ENCODE data around the gene SYP.

The SYP gene

DNA sequence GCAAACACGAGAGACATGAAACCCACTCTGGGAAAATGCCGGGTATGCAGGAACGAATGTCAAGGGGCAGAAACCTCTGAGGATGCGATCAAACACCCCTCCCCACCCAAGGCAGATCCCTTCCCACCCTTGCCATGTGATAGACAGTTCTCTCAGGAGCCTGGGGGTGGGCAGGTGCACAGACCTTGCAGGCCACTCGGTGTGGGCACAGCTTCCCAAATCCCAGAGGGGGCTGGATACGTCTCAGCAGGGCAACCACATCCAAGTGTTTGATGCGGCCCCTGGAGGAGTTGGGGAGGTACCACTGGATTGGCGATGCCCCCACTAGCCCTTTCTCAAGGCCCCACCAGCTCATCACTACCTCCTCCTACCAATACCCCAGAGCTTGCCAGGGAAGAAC, 10.4 kb upstream of the SYP start:
- TF ChIP-seq, protein P1, sequence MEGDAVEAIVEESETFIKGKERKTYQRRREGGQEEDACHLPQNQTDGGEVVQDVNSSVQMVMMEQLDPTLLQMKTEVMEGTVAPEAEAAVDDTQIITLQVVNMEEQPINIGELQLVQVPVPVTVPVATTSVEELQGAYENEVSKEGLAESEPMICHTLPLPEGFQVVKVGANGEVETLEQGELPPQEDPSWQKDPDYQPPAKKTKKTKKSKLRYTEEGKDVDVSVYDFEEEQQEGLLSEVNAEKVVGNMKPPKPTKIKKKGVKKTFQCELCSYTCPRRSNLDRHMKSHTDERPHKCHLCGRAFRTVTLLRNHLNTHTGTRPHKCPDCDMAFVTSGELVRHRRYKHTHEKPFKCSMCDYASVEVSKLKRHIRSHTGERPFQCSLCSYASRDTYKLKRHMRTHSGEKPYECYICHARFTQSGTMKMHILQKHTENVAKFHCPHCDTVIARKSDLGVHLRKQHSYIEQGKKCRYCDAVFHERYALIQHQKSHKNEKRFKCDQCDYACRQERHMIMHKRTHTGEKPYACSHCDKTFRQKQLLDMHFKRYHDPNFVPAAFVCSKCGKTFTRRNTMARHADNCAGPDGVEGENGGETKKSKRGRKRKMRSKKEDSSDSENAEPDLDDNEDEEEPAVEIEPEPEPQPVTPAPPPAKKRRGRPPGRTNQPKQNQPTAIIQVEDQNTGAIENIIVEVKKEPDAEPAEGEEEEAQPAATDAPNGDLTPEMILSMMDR (IDR thresholded peaks at IDR 0.05): no peak
- Histone ChIP-seq H3K27ac (no peak overlapping the region), H3K4me3 (no peak overlapping the region)
- DNase-seq (ENCODE audit: low spot score): no peak

DNA sequence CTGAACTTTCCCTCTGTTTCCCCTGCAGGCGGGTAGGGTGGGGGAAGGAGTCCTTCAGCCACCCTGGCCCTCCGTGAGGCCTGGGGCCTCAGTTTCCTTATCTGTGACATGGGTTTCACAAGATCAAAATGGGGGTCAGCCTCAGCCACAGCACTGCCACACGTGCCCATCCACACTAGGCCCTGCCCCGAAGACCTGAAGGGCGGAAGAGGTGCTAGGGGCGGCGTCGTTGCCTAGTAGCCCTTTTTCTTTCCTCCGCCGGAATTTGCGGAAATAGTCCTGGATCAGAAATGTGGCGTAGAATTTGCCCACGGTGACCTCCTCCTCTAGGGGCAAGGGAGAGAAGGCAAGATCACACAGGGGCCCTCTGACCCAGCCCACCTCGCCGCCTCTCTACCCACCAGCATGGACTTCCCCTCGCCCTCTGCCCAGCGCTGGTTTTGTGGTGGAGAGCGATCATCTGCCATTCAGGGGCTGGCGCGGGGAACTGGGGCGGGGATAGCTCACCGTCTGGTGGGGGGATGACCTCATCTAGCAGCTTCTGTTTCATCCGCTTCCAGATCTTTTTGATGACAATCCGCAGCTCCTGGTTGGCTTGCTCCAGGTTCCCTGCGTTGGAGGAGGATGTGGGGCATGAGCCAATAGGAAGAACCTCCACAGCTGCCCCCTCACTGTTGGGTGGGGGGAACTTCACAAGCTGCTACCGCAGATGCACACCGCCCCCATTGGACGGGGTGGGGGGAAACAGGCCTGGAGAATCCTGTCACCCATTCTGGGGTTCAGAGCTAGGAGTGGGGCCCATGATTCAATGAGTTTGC, 9.7 kb upstream of the SYP start:
- no peak overlapping the region for H3K4me3 ChIP-seq
- H3K27ac ChIP-seq: no peak overlapping the region
- DNase-seq (ENCODE audit: low spot score): no peak

DNA sequence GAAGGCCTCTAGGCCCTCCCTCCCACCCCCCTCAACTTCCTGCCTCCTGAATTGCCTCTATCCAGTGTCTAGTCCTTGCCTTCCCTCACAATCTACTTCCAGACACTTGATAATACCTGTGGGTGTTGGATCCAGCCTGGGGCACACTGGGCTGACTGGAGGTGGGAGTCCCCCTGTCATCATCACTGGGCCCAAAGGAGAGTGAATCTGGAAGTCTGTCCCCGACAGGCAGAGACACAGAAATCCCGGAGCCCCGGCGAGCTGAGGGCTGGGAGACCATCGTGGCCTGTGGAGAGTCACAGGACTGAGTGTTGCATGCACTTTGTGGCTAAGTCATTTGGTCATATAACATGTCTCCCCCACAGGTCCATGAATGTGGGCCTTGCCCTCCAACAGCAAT, 8.4 kb upstream of the SYP start:
- no peak overlapping the region for H3K4me3 ChIP-seq
- DNase-seq (ENCODE audit: low spot score): no peak
- TF ChIP-seq, protein P1 (IDR thresholded peaks at IDR 0.05): no peak
- no peak overlapping the region for H3K27ac ChIP-seq

More for the DNA sequence above, 9.7 kb upstream of the SYP start:
- TF ChIP-seq, protein P1 (IDR thresholded peaks at IDR 0.05): no peak

DNA sequence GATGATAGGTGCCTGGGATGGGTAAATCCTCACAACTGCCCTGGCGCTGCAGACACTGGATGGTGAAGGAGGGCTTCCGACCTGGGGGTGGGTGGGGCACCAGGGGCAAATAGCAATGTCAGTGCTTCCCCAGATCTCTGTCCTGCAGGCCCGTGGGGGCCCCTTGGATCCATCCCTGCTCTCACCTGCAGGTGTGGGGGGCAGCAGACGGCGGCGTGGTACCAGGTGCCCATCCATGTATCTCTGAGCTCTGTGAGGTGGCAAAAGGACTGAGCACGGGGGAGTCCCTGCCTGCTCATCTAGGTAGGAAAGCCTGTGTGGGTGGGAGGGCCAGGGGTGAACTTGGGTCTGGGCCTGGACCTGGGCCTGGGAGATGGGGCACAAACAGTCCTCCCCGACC, 6.5 kb upstream of the SYP start:
- DNase-seq (ENCODE audit: low spot score): no peak
- no peak overlapping the region for H3K4me3 ChIP-seq
- TF ChIP-seq, protein P1 (IDR thresholded peaks at IDR 0.05): no peak
- H3K27ac ChIP-seq: no peak overlapping the region

DNA sequence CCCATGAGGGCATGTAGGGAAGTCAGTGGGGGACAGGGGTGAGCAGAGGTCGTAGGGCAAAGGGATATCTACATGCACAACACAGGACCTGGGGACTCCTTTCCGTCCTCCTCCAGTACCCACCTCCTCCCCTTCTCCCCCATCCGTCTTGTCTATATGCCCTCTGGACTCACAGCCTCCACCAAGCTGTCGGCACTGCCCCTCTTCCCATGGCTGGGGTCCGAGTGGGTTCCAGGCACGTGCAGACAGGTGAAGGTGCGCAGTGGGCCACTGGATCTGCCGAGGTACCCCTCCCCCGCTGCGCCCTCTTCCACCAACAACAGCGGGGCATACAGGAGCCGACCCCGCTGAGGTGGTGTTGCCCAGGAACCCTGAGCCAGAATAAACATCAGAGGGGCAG, 5.5 kb upstream of the SYP start:
- Histone ChIP-seq H3K4me3 (no peak overlapping the region), H3K27ac (no peak overlapping the region)
- TF ChIP-seq, protein P1 (IDR thresholded peaks at IDR 0.05): no peak
- DNase-seq (ENCODE audit: low spot score): no peak

DNA sequence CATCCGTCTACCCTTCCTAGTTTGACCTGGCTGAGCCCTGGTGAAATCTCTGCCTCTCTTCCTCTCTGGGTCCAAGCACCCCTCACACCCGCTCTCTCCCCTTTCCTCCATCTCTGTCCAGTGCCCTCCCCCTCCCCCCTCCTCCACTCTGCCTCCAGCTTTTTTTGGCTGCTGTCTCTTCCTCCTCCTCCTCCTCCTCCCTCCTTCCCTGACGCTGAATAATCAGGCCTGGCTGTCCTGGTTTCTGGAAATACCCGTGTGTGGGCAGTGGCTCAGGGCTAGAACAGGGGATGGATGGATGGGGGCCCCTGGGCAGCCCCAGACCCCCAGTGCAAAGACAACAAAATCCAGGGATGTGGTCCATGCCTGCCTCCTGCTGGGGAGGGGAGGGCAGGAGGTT, 4.7 kb upstream of the SYP start:
- no peak overlapping the region for H3K4me3 ChIP-seq

More for the DNA sequence above, 4.7 kb upstream of the SYP start:
- TF ChIP-seq, protein P1 (IDR thresholded peaks at IDR 0.05): no peak
- DNase-seq (ENCODE audit: low spot score): no peak
- H3K27ac ChIP-seq: no peak overlapping the region
